CD14-positive monocyte (primary cell): ENCODE measurements around the gene CTNNA2. TPM values are rescaled to one million over a fixed set of nuclear protein-coding genes. Genes with fewer than 3 reads are reported as not detected.

Experiments used
- DNase-seq, 3 donors: peaks; one replicate each; pipeline ENCODE4 v3.0.0-alpha.2; 2011 to 2022
- H2AFZ ChIP-seq: 2 replicates; pipeline ENCODE4 v1.6.0; 2012; ENCODE audit warnings: mild to moderate bottlenecking, low read depth, low read length, inconsistent platforms; ENCODE audit not compliant: insufficient read depth, poor library complexity, severe bottlenecking
- H3K27ac ChIP-seq, 2 donors: 1 replicate in 1 of 2; 2 replicates in 1 of 2; pipeline ENCODE4 v1.5.1; 2012 to 2013; ENCODE audit warnings: low read length in 2 of 2, control low read depth in 1 of 2, inconsistent platforms in 1 of 2, low read depth in 1 of 2, mild to moderate bottlenecking in 1 of 2
- H3K27me3 ChIP-seq, 2 donors: one replicate each; pipeline versions ENCODE4 v1.6.0 to v1.6.1; 2011 to 2013; ENCODE audit warnings: low read length in 2 of 2; ENCODE audit not compliant: control insufficient read depth in 2 of 2, insufficient read depth in 2 of 2
- H3K36me3 ChIP-seq, 2 donors: replicated peaks in 1 of 2; 1 replicate in 1 of 2; 2 replicates in 1 of 2; pipeline versions ENCODE4 v1.5.1 to v1.6.1; 2012 to 2013; ENCODE audit warnings: low read length in 2 of 2, control low read depth in 1 of 2, inconsistent platforms in 1 of 2, mild to moderate bottlenecking in 1 of 2; ENCODE audit not compliant: insufficient read depth in 2 of 2, control insufficient read depth in 1 of 2
- H3K4me1 ChIP-seq, 2 donors: 1 replicate in 1 of 2; 2 replicates in 1 of 2; pipeline versions ENCODE4 v1.5.1 to v1.6.1; 2012 to 2013; ENCODE audit warnings: low read length in 2 of 2, control low read depth in 1 of 2, inconsistent platforms in 1 of 2, mild to moderate bottlenecking in 1 of 2, moderate library complexity in 1 of 2; ENCODE audit not compliant: insufficient read depth in 2 of 2, control insufficient read depth in 1 of 2
- H3K4me2 ChIP-seq: replicated peaks from 2 replicates; pipeline ENCODE3; 2012; ENCODE audit warnings: low read length, moderate library complexity, mild to moderate bottlenecking; ENCODE audit not compliant: poor library complexity, severe bottlenecking; ENCODE audit errors: extremely low read depth
- H3K4me3 ChIP-seq, 3 experiments: fragments of 200-600 bp in 1 of 3; sonication (generic) in 1 of 3; replicated peaks in 1 of 3; 1 replicate in 2 of 3; 2 replicates in 1 of 3; pipeline ENCODE4 v1.5.1; 2011 to 2013; ENCODE audit warnings: low read length in 3 of 3, mild to moderate bottlenecking in 3 of 3, control low read depth in 2 of 3, low read depth in 2 of 3, inconsistent platforms in 1 of 3, moderate library complexity in 1 of 3
- H3K79me2 ChIP-seq: 2 replicates; pipeline ENCODE4 v1.6.0; 2012; ENCODE audit warnings: mild to moderate bottlenecking, control low read depth, inconsistent platforms, low read length, moderate library complexity; ENCODE audit not compliant: insufficient read depth
- H3K9ac ChIP-seq: 2 replicates; pipeline ENCODE4 v1.6.0; 2017; ENCODE audit warnings: low read length, mild to moderate bottlenecking; ENCODE audit not compliant: insufficient read depth, poor library complexity, severe bottlenecking
- H3K9me3 ChIP-seq, 2 donors: replicated peaks in 1 of 2; 1 replicate in 1 of 2; 2 replicates in 1 of 2; pipeline versions ENCODE4 v1.5.1 to v1.6.1; 2012 to 2013; ENCODE audit warnings: low read length in 2 of 2, control low read depth in 1 of 2; ENCODE audit not compliant: control insufficient read depth in 1 of 2, insufficient read depth in 1 of 2
- H4K20me1 ChIP-seq: 2 replicates; pipeline ENCODE4 v1.6.0; 2012; ENCODE audit warnings: mild to moderate bottlenecking, low read length, control low read depth, moderate library complexity; ENCODE audit not compliant: insufficient read depth
- H3K27ac Mint-ChIP-seq, 7 donors: one replicate each; pipeline ENCODE4 v1.8.0; 2020; ENCODE audit warnings: mild to moderate bottlenecking in 7 of 7, mixed read lengths in 7 of 7, moderate library complexity in 6 of 7, inconsistent platforms in 2 of 7
- H3K27me3 Mint-ChIP-seq, 3 donors: one replicate each; pipeline ENCODE4 v1.8.0; 2021 to 2022; ENCODE audit warnings: low read depth in 3 of 3, mild to moderate bottlenecking in 3 of 3, mixed read lengths in 3 of 3, moderate library complexity in 3 of 3, inconsistent platforms in 1 of 3
- H3K36me3 Mint-ChIP-seq, 2 donors: one replicate each; pipeline ENCODE4 v1.8.0; 2020; ENCODE audit warnings: mixed read lengths in 2 of 2, inconsistent platforms in 1 of 2, mild to moderate bottlenecking in 1 of 2
- H3K4me1 Mint-ChIP-seq: one replicate; pipeline ENCODE4 v1.8.0; 2020; ENCODE audit warnings: mild to moderate bottlenecking, mixed read lengths
- H3K4me3 Mint-ChIP-seq, 2 donors: one replicate each; pipeline ENCODE4 v1.8.0; 2020; ENCODE audit warnings: mild to moderate bottlenecking in 2 of 2, mixed read lengths in 2 of 2, moderate library complexity in 1 of 2
- H3K9me3 Mint-ChIP-seq, 7 donors: one replicate each; pipeline ENCODE4 v1.8.0; 2020 to 2022; ENCODE audit warnings: mixed read lengths in 7 of 7, mild to moderate bottlenecking in 6 of 7, moderate library complexity in 6 of 7, inconsistent platforms in 2 of 7
- CTCF ChIP-seq: fragments of 200-600 bp; IDR thresholded peaks from one replicate; pipeline ENCODE4 v1.8.0; 2022; ENCODE audit warnings: antibody characterized with exemption, mild to moderate bottlenecking
- WGBS: methylation state at CpG from one replicate; pipeline ENCODE4 v1.1.5; 2013; ENCODE audit warnings: missing lambda C conversion rate; ENCODE audit not compliant: insufficient coverage; 5-methylcytosine and 5-hydroxymethylcytosine counted together
- intact Hi-C, 2 donors: fragments of 100-400 bp; cut with micrococcal nuclease; formaldehyde crosslinking; loops; one replicate each; pipeline versions ENCODE4 v1.15.0 to v1.15.1; 2023
- polyA plus RNA-seq, 3 donors: library from polyadenylated mRNA; depleted of rRNA in 1 of 3; unstranded in 2 of 3; stranded (reverse) in 1 of 3; fragments of 300-500 nt in 2 of 3; fragments of >200 nt in 1 of 3; fragmentation: Illumina TruSeq in 2 of 3; gene quantifications; 1 replicate in 2 of 3; 2 replicates in 1 of 3; pipeline ENCODE4 v1.2.3, GENCODE V29; 2012 to 2021

The CTNNA2 gene
- polyA plus RNA-seq, 3 donors = not detected

GRCh38 chr2:80403081-80403480 is 890.2 kb downstream of the CTNNA2 start:
- no peak overlapping the region for H3K4me3 ChIP-seq
- peaks cover 6 to 15% of the 10 kb centered on the region in 2 donors for H3K9me3 ChIP-seq
- H3K79me2 ChIP-seq = no peaks in the 10 kb centered on the region
- no peak for DNase-seq
- H3K27ac ChIP-seq = no peak overlapping the region
- Mint-ChIP-seq H3K4me3 (no peak overlapping the region), H3K36me3 (no peaks in the 10 kb centered on the region), H3K27ac (no peak overlapping the region), H3K4me1 (no peaks in the 10 kb centered on the region), H3K27me3 (no peaks in the 10 kb centered on the region), H3K9me3 (peaks cover under 1 to 12% (median 10%) of the 10 kb centered on the region in 7 donors)
- H3K36me3 ChIP-seq = no peaks in the 10 kb centered on the region
- H3K4me2 ChIP-seq = no peak overlapping the region
- no peaks in the 10 kb centered on the region for H3K27me3 ChIP-seq
- 93% methylated on average over 2 of the region's 4 CpGs for WGBS
- no peak overlapping the region for H3K9ac ChIP-seq
- H2AFZ ChIP-seq = no peak overlapping the region
- H3K4me1 ChIP-seq = no peaks in the 10 kb centered on the region
- H4K20me1 ChIP-seq = no peaks in the 10 kb centered on the region
- TF ChIP-seq CTCF = no peak
- intact Hi-C loops = no loop called here

- Histone ChIP-seq H3K4me3 (no peak overlapping the region), H3K4me2 (no peak overlapping the region), H2AFZ (no peak overlapping the region), H3K79me2 (no peaks in the 10 kb centered on the region), H3K9ac (no peak overlapping the region), H3K36me3 (no peaks in the 10 kb centered on the region), H3K27ac (no peak overlapping the region), H3K9me3 (peaks cover 6% of the 10 kb centered on the region in 2 donors), H4K20me1 (no peaks in the 10 kb centered on the region), H3K27me3 (no peaks in the 10 kb centered on the region), H3K4me1 (no peaks in the 10 kb centered on the region)
- intact Hi-C loops = no loop called here
- H3K4me1 Mint-ChIP-seq = no peaks in the 10 kb centered on the region
- H3K9me3 Mint-ChIP-seq = peaks cover 1 to 15% (median 7%) of the 10 kb centered on the region in 7 donors
- no peaks in the 10 kb centered on the region for H3K36me3 Mint-ChIP-seq
- 83% methylated on average over 2 of the region's 4 CpGs for WGBS
- H3K27ac Mint-ChIP-seq = no peak overlapping the region
- TF ChIP-seq CTCF = no peak
- H3K4me3 Mint-ChIP-seq = no peak overlapping the region
- no peak for DNase-seq
- H3K27me3 Mint-ChIP-seq = no peaks in the 10 kb centered on the region
Observed at GRCh38 chr2:80407377-80407776, 894.5 kb downstream of the CTNNA2 start.
